Adrenal gland (tissue), 12 donors: Measurements from ENCODE around the gene PDGFB. TPM values are rescaled to one million over a fixed set of nuclear protein-coding genes. Genes with fewer than 3 reads are reported as not detected.
A peak's percentile ranks its signal among the peaks of the same experiment; 100 is the strongest.

Experiments
- DNase-seq, 7 donors: peaks; one replicate each; pipeline ENCODE4 v3.0.0-alpha.2; 2019 to 2020
- H3K27ac ChIP-seq, 5 donors: fragments of 200-600 bp; sonication (generic) in 4 of 5; 1 replicate in 3 of 5; 2 replicates in 2 of 5; pipeline versions ENCODE4 v1.5.1 to v1.8.0; 2016 to 2020; ENCODE audit warnings: mild to moderate bottlenecking in 1 of 5
- H3K27me3 ChIP-seq: fragments of 200-600 bp; 2 replicates; pipeline ENCODE4 v1.8.0; 2021
- H3K36me3 ChIP-seq, 2 donors: fragments of 200-600 bp; replicated peaks in 1 of 2; 1 replicate in 1 of 2; 2 replicates in 1 of 2; pipeline versions ENCODE4 v1.5.1 to v1.8.0; 2018 to 2022
- H3K4me1 ChIP-seq, 2 donors: fragments of 200-600 bp; replicated peaks in 1 of 2; 1 replicate in 1 of 2; 2 replicates in 1 of 2; pipeline versions ENCODE4 v1.5.1 to v1.8.0; 2018 to 2021
- H3K4me3 ChIP-seq, 4 donors: fragments of 200-600 bp; sonication (generic) in 3 of 4; one replicate each; pipeline ENCODE4 v1.5.1; 2016 to 2018
- H3K9me3 ChIP-seq, 3 donors: fragments of 200-600 bp; sonication (generic) in 1 of 3; replicated peaks in 1 of 3; 1 replicate in 2 of 3; 2 replicates in 1 of 3; pipeline versions ENCODE4 v1.5.1 to v1.8.0; 2016 to 2021
- POLR2A ChIP-seq, 2 donors: fragments of 450-650 bp; IDR thresholded peaks; one replicate each; pipeline ENCODE4 v1.6.1; 2017; ENCODE audit warnings: antibody characterized with exemption in 2 of 2, mild to moderate bottlenecking in 2 of 2, moderate library complexity in 1 of 2
- WGBS, 4 donors: extraction: QIAGEN DNeasy Blood & Tissue Kit in 2 of 4; methylation state at CpG; one replicate each; pipeline versions ENCODE4 v1.1.5 to v1.1.7; 2013 to 2017; 5-methylcytosine and 5-hydroxymethylcytosine counted together
- intact Hi-C, 2 donors: fragments of 100-400 bp; cut with DNase I; formaldehyde crosslinking; loops; one replicate each; pipeline versions ENCODE4 v1.14.1 to v1.15.0; 2022 to 2023
- polyA plus RNA-seq, 3 donors: library from polyadenylated mRNA; stranded (reverse); fragments of 200-250 nt in 2 of 3; fragments of 350-450 nt in 1 of 3; fragmentation: Illumina TruSeq in 1 of 3; extraction: RNeasy Lipid Tissue Mini Kit (QIAGEN cat#74804) in 1 of 3; gene quantifications; one replicate each; pipeline ENCODE4 v1.2.3, GENCODE V29; 2013 to 2014
- total RNA-seq, 9 donors: library from RNA; depleted of rRNA in 4 of 9; stranded (reverse); fragments of >200 nt in 4 of 9; fragments of 120-200 nt in 1 of 9; fragmentation: NEBNext Ultra II Directional in 1 of 9; extraction: Animal tissue kit (Norgen Biotek cat#: 25700) in 1 of 9; gene quantifications; one replicate each; pipeline versions ENCODE4 v1.1.0 to v1.2.4, GENCODE V29; 2013 to 2023
- TF ChIP-seq, protein P1 (sequence below), 6 experiments: fragments of 450-650 bp in 4 of 6; fragments of 200-600 bp in 2 of 6; sonication (generic) in 1 of 6; IDR thresholded peaks; 1 replicate in 5 of 6; 2 replicates in 1 of 6; pipeline versions ENCODE4 v1.5.1 to v1.8.0; 2016 to 2021; ENCODE audit warnings: antibody characterized with exemption in 6 of 6, mild to moderate bottlenecking in 2 of 6, moderate library complexity in 1 of 6
- donor health status: healthy with polysubstance abuse.
- donor health status: Bipolar disorder and iron deficiency.
- donor health status: DM: yes; HTN: yes; CAD: no.
- donor health status: DM: no; HTN: no; CAD: no.
- donor health status: DM: no; HTN: no; CAD: no.
- donor health status: DM: yes; HTN: yes; CAD: no.

PDGFB gene
- total and polyA plus RNA-seq, 12 donors, result 1.8 to 10.9 (median 6.1) TPM

DNA sequence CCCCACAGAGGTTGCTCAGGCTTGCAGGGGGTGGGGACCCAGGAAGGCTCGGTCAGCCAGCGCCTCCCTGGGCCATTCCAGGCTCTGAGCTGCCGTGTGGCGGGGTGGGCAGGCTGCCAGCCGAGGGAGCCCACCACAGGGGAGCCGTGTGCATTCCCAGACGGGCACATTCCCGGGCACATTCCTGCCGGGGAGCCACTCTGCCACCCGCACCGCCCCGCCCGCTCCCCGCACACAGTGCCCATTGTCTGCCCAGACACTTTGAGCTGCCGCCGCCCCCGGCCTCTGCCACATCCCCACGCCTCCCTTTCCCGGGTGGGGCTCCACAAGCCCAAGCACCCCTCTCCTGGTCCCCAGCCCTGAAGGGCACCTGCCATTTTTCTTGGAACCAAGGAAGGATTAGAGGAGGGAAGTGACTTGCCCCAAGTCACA lies 47.3 kb upstream of the PDGFB start:
- intact Hi-C loops, result no loop called here
- DNase-seq, result no peak

DNA sequence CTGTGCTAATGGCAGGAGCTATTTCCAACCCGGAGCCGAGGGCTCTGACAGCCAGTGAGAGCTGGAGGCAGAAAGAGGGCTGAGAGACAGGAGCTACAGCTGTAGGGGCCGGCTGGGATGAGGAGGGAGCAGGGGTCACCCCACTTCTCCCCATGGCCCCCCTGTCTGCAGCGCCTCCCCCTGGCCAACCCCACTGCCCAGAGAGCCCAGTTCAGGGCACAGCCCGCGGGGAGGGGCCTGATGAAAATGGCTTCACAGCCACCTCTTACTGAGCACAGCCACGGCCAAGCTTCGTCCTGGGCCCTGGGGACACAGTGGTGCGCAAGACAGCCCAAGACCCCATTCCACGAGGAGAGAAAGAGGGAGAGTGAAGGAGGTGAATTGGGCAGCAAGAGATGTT lies 46.7 kb upstream of the PDGFB start:
- no peak for DNase-seq
- no peak overlapping the region for H3K4me3 ChIP-seq
- H3K9me3 ChIP-seq, result no peaks in the 10 kb centered on the region
- H3K4me1 ChIP-seq, result peaks cover 13 to 22% of the 10 kb centered on the region in 2 donors
- H3K36me3 ChIP-seq, result no peaks in the 10 kb centered on the region
- WGBS, 4 donors, result 91 to 97% (median 94%) methylated on average over 4 to 10 of the region's 10 CpGs
- intact Hi-C loops, result no loop called here
- peak overlapping the region in 2 of 5 donors; percentile 79 to 86 for H3K27ac ChIP-seq
- no peaks in the 10 kb centered on the region for H3K27me3 ChIP-seq
- no peak for TF ChIP-seq POLR2A (IDR thresholded peaks at IDR 0.05)
- TF ChIP-seq, protein P1, sequence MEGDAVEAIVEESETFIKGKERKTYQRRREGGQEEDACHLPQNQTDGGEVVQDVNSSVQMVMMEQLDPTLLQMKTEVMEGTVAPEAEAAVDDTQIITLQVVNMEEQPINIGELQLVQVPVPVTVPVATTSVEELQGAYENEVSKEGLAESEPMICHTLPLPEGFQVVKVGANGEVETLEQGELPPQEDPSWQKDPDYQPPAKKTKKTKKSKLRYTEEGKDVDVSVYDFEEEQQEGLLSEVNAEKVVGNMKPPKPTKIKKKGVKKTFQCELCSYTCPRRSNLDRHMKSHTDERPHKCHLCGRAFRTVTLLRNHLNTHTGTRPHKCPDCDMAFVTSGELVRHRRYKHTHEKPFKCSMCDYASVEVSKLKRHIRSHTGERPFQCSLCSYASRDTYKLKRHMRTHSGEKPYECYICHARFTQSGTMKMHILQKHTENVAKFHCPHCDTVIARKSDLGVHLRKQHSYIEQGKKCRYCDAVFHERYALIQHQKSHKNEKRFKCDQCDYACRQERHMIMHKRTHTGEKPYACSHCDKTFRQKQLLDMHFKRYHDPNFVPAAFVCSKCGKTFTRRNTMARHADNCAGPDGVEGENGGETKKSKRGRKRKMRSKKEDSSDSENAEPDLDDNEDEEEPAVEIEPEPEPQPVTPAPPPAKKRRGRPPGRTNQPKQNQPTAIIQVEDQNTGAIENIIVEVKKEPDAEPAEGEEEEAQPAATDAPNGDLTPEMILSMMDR (IDR thresholded peaks at IDR 0.05), result no peak

More for the DNA sequence above, 47.3 kb upstream of the PDGFB start:
- WGBS, 4 donors, result 73 to 91% (median 80%) methylated on average over 5 to 19 of the region's 19 CpGs
- peak overlapping the region in 4 of 5 donors; percentile 62 to 86 (median 76) for H3K27ac ChIP-seq
- no peaks in the 10 kb centered on the region for H3K27me3 ChIP-seq
- H3K9me3 ChIP-seq, result no peaks in the 10 kb centered on the region
- H3K4me1 ChIP-seq, result peaks cover 13 to 25% of the 10 kb centered on the region in 2 donors
- TF ChIP-seq, protein P1 (IDR thresholded peaks at IDR 0.05), result no peak
- no peak for TF ChIP-seq POLR2A (IDR thresholded peaks at IDR 0.05)
- H3K4me3 ChIP-seq, result no peak overlapping the region
- no peaks in the 10 kb centered on the region for H3K36me3 ChIP-seq

DNA sequence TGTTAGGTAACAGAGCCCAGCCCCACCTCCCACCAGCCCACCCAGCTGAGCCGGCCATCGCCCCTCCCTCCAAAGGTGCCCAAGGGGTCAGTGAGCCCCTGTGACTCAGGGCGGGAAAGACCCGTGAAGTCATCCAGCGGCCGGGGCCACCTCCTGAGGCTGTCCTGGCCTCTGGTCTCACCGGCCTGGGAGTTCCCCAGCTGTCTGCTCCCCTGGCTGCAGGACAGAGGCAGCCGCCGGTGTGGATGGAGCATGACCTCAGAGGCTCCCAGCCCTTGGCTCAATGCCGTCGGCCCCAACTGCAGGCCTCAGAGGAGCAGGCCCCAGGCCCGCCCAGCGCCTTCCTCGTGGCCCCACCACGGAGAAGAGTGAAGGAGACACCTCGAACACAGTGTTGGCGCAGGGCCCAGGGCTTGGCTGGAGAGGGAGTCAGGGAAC lies 46.0 kb upstream of the PDGFB start:
- H3K27me3 ChIP-seq, result no peaks in the 10 kb centered on the region
- H3K27ac ChIP-seq, result peak overlapping the region in 1 of 5 donors; percentile 86
- no peak overlapping the region for H3K4me3 ChIP-seq
- intact Hi-C loops, result no loop called here
- TF ChIP-seq POLR2A (IDR thresholded peaks at IDR 0.05), result no peak
- TF ChIP-seq, protein P1 (IDR thresholded peaks at IDR 0.05), result no peak
- H3K36me3 ChIP-seq, result no peaks in the 10 kb centered on the region
- H3K4me1 ChIP-seq, result peaks cover 13 to 22% of the 10 kb centered on the region in 2 donors
- WGBS, 4 donors, result 41 to 52% (median 43%) methylated on average over 6 to 17 of the region's 17 CpGs
- no peaks in the 10 kb centered on the region for H3K9me3 ChIP-seq
- peak in 6 of 7 donors; percentile 72 to 83 (median 78) for DNase-seq

GRCh38 chr22:39289975-39290720 lies 45.4 kb upstream of the PDGFB start:
- Histone ChIP-seq H3K9me3 (no peaks in the 10 kb centered on the region), H3K27ac (no peak overlapping the region), H3K36me3 (no peaks in the 10 kb centered on the region), H3K27me3 (no peaks in the 10 kb centered on the region), H3K4me3 (no peak overlapping the region), H3K4me1 (peaks cover 13 to 22% of the 10 kb centered on the region in 2 donors)
- DNase-seq, result no peak
- WGBS, 4 donors, result 87 to 93% (median 89%) methylated on average over 13 to 16 of the region's 16 CpGs
- intact Hi-C loops, result no loop called here
- no peak for TF ChIP-seq POLR2A (IDR thresholded peaks at IDR 0.05)
- TF ChIP-seq, protein P1 (IDR thresholded peaks at IDR 0.05), result no peak
